NCI-H1048 (cell line): ENCODE measurements around the gene KLHDC4.
"Not testable (repeated sequence)": the region's sequence is repeated elsewhere in the genome, so short reads cannot be mapped to it uniquely, and the experiment has no call there.

Experiments
- DNase-seq: peaks from one replicate; lab custom pipeline; 2025; lab: John Stamatoyannopoulos, UW

The KLHDC4 gene

GRCh38 chr16:87742781-87743490 is 22.9 kb downstream of the KLHDC4 start:
- DNase-seq: no peak

GRCh38 chr16:87741700-87742415 is 23.9 kb downstream of the KLHDC4 start:
- DNase-seq: no peak

GRCh38 chr16:87740909-87741424 is 24.8 kb downstream of the KLHDC4 start:
- DNase-seq: no peak

- DNase-seq: no peak
Measured at GRCh38 chr16:87740441-87740840, 25.3 kb downstream of the KLHDC4 start.

GRCh38 chr16:87739801-87740200 is 26.0 kb downstream of the KLHDC4 start:
- DNase-seq: no peak

GRCh38 chr16:87736008-87736382 is 29.8 kb downstream of the KLHDC4 start:
- DNase-seq: no peak

GRCh38 chr16:87735270-87736007 is 30.3 kb downstream of the KLHDC4 start:
- no peak for DNase-seq

GRCh38 chr16:87734644-87735043 is 31.1 kb downstream of the KLHDC4 start:
- DNase-seq: no peak

- no peak for DNase-seq
Measured at GRCh38 chr16:87733190-87733589, 32.6 kb downstream of the KLHDC4 start.

GRCh38 chr16:87731607-87732006 is 34.2 kb downstream of the KLHDC4 start:
- no peak for DNase-seq

- DNase-seq: no peak
Measured at GRCh38 chr16:87729266-87729954, 36.4 kb downstream of the KLHDC4 start.

GRCh38 chr16:87728026-87728425 is 37.8 kb downstream of the KLHDC4 start:
- DNase-seq: no peak

- no peak for DNase-seq
Measured at GRCh38 chr16:87727346-87727745, 38.4 kb downstream of the KLHDC4 start.

GRCh38 chr16:87726577-87726976 is 39.2 kb downstream of the KLHDC4 start:
- DNase-seq: not testable (repeated sequence)

GRCh38 chr16:87725596-87726235 is 40.1 kb downstream of the KLHDC4 start:
- DNase-seq: no peak

GRCh38 chr16:87724490-87725291 is 41.1 kb downstream of the KLHDC4 start:
- no peak for DNase-seq

GRCh38 chr16:87723226-87723623 is 42.6 kb downstream of the KLHDC4 start:
- no peak for DNase-seq

GRCh38 chr16:87722590-87723225 is 43.1 kb downstream of the KLHDC4 start:
- DNase-seq: no peak

GRCh38 chr16:87721622-87722585 is 43.9 kb downstream of the KLHDC4 start:
- no peak for DNase-seq
